GM18867 (cell line): ENCODE data around the gene BAD.

Source experiments
- ATAC-seq: cut with Tn5 transposase; IDR thresholded peaks from one replicate; pipeline ENCODE4 v1.9.1; 2021; ENCODE audit warnings: mild to moderate bottlenecking, moderate library complexity; ENCODE audit not compliant: unreplicated experiment

Gene BAD

DNA sequence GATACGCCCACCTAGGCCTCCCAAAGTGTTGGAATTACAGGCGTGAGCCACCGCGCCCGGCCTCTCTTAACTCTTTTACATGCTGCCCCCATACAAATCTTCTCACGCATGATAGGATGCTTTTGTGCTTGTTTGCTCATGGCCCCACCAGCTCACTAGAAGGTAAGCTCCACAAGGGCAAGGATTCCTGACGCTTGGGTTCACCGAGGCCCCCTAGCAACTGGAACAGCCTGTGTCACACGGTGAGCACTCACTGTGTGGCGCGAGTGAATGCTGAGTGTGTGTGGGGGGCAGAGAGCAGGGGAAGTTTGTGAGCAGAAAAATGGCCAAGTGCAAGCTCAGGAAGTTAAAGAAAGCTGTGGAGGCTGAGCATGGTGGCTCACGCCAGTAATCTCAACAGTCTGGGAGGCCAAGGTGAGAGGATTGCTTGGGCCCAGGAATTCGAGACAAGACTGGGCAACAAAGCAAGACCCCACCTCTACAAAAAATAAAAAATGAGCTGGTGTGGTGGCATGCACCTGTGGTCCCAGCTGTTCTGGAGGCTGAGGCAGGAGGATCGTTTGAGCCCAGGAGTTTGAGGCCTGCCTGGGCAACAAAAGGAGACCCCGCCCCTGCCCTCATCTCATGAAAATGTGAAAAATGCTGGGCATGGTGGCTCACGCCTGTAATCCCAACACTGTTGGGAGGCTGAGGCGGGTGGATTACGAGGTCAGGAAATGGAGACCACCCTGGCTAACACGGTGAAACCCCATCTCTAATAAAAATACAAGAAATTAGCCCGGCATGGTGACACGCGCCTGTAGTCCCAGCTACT, 2.3 kb downstream of the BAD start:
- ATAC-seq: no peak

DNA sequence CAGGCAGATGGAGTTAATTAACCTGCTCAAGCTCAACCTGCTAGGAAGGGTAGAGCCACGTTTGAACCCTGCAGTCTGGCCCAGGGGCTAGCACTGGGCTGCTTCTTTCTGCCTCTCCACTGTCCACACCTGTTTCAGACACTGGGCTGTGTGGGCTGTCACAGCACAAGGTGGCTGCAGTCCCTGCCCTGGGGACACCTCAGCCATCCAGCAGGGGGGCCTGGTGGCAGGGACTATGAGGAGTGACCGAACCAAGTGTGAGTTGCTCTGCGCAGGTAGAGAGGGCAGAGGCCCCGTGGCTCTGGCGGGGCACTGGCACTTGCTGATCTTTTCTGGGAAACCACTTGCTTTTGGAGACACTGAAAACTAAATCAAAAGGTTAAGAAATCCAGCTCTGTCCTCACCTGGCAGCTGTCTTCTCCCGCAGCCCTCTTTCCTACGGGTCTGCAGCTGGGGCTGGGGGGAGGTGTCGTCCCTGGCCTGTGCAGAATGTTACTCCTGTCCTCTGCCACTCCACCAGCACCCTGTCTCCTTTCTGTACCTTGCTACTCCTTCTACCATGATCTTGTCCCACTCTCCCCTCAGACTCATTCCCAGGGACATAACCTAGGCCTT, 5.8 kb downstream of the BAD start:
- ATAC-seq: no peak

DNA sequence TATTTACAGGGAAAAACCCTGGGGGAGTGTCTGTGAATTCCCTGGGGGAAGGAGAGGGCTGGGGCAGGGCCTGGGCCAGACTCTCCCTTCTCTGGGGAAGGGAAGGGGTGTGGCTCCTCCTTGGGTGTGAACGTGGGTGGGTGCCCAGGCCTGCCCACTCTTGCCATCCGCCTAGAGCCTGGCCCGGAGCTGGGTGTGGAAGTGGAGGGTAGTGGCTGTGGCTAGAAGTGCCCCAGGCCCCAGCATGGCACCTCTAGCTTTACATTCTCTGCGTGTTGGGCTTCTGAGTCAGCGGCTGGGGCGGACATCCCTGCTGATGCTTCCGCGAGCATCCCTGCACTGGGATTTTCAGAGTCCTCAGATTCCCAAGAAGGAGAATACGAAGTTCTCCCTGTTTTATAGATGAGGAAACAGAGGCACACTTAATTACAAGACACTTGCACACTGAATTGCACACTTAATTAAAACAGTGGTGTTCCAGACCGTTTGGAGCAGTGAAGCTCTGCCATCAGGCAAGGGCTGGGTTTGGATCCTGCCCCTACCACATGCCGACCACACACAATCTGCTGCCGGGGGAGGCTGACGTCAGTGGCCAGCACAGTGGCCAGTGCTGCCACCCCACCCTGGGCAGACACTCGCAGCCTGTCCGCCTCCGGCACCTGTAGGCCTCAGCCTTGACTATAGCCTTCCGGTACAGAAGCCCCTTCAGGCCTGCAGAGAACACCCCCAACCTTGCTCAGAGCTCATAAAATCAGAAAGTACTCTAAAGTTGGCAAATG, 7.6 kb downstream of the BAD start:
- ATAC-seq: no peak

DNA sequence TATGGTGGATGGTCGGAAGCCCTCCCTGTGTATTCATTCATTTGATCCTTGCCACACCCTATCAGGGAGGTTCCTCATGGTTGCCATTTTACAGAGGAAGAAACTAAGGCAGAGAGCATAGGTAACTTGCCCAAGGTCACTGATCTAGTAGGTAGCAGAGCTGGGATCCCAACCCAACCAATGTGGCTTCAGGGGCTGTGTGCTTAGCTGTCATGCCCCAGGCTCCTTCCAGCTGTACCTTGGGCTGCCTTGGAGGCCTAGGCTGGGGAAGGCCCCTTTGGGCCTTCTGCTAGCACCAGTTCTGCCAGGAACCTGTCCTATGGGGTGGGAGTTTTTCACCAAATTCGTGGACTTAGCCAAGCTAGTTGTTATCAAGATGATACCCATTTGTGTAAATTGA, 8.6 kb downstream of the BAD start:
- ATAC-seq: no peak

DNA sequence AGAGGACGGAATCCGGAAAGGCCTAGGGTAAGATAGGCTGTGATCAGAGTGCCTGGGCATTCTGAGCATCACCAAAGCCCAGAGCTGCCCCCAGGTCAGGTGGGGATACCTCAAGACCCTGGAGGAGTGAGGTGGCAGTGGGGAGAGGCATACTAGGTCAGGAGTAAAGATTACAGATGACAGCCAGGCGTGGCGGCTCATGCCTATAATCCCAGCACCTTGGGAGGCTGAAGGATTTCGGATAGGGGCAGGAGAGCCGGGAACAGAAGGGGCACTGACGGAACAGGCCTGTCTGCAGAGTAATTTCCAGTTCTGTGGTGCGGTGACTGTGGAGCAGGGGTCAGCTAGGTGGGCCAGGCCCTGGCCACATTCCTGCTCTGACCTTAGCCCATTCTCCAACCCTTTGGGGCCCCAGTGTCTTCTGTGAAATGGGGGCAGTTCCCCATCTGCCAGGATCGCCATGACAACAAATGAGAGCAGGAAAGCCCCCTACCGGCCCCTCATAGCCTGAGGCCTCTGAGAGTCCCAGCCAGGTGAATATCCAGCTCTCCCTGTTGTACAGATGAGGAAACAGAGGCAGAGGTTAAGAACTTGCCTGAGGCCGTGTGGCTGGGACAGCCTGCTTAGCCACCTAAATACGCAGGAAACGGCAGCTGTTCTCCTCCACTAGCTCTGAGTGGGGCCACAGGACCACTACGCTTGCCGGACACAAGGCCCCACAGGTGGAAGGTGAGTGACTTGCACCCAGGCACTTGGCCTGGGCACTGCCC, 9.2 kb downstream of the BAD start:
- no peak for ATAC-seq

DNA sequence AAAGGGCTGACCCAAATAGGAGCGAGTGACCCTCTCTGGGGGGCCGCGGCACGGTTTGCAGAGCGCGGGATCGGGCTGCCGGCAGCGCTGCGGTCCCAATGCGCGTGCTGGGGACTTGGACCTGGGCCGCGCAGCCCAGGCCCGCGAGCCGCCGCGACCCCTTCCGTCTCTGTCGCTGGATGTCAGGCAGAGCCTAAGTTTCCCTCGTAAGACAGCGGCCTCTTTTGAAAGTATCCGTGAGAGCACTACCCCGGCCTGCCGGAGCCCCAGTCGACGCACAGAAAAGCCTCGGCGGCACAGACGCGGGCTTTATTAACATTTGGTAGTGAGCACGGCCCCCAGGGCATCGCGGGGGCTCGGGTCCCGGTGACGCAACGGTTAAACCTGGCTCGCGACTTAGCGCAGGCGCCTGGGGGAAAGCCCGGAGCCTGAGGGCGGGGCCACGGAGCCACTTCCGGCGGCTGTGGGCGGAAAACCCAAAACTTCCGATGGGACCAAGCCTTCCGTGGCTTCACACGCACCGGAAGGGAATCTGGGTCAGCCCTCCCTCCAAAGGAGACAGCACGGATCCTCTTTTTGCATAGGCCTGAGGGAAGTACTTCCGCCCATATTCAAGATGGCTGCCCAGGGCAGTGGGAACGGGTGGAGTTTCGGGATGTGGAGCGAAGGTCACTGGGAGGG, 14.8 kb downstream of the BAD start:
- ATAC-seq: peak; percentile 69

DNA sequence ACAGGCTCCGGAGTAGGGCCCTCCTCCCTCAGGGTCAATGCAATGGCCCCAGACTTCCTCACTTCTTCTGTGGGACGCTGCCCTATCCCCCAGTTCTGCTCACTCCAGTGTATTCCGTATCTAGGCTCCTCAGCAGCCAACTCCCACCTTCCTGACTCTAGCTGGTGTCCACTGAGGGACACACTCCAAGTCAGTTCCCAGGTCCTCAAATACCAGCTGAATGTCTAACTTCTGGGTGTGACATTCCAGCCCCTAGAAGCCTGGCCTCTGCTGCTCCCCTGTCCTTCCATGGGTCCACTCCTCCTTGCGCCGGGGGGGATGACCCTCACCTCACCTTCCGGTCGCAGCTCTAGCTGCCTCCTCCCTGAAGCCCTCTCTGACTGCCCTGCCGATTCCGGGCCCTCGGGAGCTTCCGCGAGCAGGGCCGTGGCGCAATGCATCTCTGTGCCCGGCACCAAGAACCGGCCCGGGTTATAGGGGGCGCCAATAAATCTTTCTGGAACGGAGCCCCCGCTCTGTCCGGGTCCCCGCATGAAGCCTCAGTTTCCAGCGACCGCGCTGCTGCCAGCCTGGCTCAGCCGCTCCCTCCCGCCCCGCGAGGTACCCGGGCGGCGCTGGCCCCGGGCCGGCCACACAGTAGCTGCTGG, 15.4 kb downstream of the BAD start:
- ATAC-seq: no peak

DNA sequence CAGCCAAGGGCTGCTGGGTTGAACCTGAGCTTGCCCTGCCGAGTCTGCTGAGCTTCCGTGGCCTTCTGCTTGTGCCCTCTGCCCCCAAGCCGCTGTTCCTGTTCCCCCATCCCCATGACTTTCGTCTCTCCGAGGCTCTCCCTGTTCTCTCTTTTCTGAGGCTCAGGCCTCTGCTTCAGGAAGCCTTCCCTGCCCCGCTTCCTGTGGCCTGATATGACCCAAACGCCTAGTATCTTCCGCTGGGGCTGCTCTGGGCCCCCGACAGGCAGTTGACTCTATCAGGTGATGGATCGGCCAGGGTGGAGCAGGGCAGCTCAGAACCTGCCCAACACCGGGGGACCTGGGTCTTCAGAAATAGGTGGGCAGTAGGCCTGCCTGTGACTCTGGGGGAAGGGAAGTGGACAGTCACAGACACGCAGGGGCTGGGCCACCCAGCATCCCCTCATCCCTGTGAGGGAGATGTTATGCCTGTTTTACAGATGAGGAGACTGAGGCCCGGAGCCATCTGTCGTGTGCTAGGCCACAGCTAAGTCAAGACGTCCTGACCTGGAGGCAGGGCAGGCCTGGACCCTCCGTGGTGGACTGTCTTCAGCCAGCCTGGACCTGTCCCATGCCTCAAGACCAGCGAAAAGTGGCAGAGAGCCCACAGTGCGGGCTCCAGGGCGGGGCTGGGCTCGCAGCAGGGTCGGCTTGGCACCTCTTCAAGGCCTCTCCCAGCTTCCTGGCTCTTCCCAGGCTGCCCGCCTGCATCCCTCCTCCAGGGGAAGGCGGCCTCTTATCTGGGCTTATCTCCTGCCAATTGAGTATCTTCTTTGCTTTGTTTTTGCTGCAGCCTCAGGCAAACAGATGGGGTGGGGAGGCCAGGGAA, 16.2 kb downstream of the BAD start:
- no peak for ATAC-seq

DNA sequence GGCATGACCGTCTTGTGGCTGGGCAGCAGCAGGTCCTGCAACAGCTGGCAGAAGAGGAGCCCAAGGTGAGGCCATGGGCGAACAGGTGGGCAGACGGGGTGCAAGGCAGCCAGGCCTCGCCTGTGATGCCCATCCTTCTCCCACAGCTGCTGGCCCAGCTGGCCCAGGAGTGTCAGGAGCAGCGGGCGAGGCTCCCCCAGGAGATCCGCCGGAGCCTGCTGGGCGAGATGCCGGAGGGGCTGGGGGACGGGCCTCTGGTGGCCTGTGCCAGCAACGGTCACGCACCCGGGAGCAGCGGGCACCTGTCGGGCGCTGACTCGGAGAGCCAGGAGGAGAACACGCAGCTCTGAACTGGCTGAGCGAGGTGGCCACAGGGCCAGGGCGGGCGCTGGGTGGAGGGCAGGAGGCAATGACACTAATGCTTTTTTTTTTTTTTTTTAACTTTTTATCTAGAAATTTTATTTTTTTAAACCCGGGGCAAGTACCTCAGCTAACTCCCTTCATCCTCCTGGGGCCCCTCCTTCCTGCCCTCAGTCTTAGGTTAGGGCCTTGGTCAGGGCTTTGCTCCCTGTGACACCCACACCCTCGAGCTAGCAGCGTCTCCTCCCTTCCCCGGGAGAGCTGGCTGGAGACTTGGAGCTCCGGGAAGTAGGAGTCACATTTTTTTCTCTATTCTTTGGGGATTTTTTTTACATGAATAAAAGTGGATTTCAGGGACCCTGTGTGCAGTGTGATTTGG, 17.1 kb downstream of the BAD start:
- ATAC-seq: no peak

DNA sequence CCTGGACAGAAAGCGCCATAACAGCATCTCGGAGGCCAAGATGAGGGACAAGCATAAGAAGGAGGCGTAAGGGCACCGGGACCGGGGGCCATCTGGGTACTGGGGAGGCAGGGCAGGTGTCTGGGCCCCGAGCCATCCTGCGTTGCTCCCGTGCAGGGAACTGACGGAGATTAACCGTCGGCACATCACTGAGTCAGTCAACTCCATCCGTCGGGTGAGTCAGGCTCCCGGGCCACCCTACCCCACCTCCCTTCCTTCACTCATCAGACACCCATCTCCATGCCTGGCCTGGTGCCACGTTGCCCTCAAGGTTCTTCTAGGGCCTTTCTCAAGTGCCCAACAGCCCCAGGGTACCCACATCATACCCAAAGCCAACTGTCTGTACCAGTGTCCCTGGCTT, 18.1 kb downstream of the BAD start:
- ATAC-seq: no peak

DNA sequence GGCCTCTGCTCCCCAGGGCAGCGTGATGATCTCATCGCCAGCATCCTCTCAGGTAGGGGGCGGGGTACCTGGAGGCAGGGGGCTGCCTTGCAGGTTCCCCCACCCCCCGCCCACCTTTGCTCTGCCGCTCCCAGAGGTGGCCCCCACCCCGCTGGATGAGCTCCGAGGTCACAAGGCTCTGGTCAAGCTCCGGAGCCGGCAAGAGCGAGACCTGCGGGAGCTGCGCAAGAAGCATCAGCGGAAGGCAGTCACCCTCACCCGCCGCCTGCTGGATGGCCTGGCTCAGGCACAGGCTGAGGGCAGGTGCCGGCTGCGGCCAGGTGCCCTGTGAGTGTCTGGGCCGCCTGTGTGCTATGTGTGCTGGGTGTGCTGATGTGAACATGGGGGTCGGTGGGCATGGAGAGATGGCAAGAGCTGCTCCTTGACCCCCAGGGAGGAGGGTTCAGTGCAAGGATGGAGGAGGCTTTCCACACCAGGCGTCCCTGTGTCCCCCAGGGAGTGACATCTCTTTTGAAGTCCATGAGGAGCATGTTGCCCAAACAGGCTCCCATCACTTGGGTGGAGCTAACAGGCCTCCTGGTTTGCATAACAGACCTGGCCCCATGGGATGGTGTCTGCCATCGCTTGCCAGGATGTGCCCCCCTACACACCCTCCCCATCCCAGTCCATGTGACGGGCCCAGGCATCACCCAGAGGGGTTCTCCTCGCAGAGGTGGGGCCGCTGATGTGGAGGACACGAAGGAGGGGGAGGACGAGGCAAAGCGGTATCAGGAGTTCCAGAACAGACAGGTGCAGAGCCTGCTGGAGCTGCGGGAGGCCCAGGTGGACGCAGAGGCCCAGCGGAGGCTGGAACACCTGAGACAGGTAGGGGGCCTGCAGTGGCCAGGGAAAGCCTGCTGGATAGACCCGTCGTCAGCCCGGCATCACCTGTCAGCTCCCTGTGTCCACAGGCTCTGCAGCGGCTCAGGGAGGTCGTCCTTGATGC, 19.0 kb downstream of the BAD start:
- ATAC-seq: no peak

DNA sequence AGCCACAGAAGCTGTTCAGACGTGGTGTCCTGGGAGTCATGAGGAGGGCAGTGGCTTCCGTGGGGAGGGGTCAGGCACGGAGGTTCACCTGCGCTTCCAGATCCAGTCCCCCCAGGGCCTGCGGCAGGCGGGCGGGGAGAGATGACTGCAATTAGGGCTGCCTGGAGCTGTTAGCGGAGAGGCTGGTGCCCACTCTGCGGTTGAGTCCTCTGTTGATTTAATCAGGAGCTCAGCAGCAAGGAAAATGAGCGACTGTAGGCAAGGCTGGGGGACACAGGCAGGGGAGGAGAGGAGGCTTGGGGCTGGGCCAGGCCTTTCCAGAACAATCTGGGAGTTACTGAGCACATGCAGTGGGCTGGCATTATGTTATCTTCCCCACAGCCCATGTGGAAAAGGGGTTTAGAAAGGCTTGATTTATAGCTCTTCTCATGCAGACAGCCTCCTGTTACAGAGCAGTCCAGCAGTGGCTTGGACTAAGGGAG, 20.1 kb downstream of the BAD start:
- no peak for ATAC-seq

DNA sequence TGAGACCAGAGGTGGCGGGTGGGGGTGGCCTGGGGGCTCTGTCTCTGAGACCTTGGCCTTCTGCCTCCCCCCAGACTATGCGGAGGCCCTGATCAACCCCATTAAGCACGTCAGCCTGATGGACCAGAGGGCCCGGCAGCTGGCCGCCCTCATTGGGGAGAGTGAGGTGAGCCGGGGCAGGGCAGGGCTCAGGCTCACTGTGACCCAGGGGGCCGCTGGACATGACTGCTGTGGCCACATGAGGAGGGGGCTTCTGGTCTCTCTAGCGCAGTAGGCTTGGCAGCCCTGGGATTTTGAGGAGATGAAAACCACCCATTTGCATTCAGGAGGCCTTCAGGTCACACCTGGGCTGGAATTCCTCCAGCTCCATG, 20.5 kb downstream of the BAD start:
- ATAC-seq: no peak

DNA sequence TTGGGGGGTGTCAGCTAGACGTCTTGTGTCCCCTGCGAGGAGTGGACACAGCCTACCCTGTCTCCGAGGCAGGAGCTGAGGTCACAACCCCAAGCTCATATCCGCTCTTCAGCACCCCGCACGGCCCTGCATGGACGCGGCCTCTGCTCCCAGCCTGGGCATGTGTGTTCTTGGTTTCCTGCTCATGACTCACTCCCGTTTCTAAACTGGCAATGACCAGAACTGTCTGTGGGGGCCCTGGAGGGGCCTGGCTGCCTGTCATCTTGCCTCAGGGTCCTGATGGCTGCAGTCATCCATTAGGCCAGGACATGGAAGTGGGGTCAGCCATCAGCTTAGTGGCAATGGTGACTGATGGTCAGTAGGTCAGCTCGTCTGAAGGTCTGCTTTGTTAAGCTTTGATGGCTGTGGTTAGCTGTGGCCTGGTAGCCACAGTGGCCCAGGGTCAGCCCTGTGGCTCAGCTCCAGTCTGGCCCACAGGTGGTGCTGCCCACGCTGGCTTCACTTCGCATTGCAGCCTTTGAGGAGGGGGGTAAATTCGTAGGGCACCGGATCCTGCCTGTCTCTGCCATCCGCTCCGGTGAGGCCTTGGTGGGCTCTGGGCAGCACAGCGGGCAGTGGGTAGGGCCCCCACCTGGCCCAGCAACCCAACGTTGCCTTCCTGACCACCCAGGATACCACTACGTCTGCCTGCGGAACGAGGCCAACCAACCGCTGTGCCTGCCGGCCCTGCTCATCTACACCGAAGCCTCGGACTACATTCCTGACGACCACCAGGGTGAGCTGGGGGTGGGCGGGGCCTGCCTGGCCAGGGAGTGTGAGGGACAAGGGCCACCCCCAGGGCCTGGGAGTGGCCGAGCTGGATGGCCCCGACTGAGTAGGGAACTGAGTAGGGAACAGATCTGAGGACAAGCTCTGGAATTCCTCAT, 21.2 kb downstream of the BAD start:
- ATAC-seq: no peak

DNA sequence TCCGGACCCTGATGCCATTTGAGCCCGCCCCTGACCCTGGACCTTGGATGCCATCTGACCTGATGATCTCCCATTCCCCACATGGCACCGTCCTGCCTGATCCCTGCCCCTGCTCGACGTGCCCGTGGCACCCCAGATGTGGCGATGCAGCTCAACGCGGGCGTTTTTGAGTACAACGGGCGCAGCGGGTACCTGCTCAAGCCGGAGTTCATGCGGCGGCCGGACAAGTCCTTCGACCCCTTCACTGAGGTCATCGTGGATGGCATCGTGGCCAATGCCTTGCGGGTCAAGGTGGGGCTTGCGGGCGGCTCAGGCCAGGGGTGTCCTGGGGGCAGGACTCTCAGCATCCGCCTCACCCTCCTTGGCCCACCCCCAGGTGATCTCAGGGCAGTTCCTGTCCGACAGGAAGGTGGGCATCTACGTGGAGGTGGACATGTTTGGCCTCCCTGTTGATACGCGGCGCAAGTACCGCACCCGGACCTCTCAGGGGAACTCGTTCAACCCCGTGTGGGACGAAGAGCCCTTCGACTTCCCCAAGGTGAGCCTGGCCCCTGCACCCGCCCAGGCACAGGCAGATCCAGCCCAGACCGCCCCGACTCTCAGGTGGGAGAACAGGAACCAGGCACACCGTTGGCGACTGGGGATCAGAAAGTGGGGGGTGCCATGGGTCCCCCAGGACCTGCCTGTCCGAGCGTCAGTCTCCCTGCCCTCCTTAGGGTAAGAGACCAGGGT, 22.0 kb downstream of the BAD start:
- no peak for ATAC-seq
